A549 (cell line): ENCODE measurements around the gene SLU7. TPM values are rescaled to one million over a fixed set of nuclear protein-coding genes. Genes with fewer than 3 reads are reported as not detected.

Experiments used
- ATAC-seq, 2 experiments: fragments of 200-7000 bp in 1 of 2; fragments of >200 bp in 1 of 2; cut with Nextera tagmentation in 1 of 2; cut with Tn5 transposase in 1 of 2; 3 replicates each; pipeline versions ENCODE4 v1.8.0 to v1.9.1; 2018 to 2020; ENCODE audit warnings: mild to moderate bottlenecking in 1 of 2, moderate library complexity in 1 of 2
- CTCF ChIA-PET: fragments of 300-600 bp; sonication (Branson Sonifier 250); formaldehyde crosslinking; extraction: SDS; loops from one replicate; lab custom pipeline; 2021; ENCODE audit warnings: antibody characterized with exemption, inconsistent platforms; lab: Yijun Ruan, JAX
- POLR2A ChIA-PET: fragments of 350-600 bp; formaldehyde crosslinking; extraction: SDS; loops from one replicate; lab custom pipeline; 2021; ENCODE audit warnings: antibody characterized with exemption, inconsistent platforms; lab: Yijun Ruan, JAX
- DNase-seq, 2 experiments: peaks; one replicate each; pipeline versions ENCODE4 v3.0.0 to v3.0.0-alpha.2; 2011 to 2016; ENCODE audit warnings: low read depth in 1 of 2, low spot score in 1 of 2
- FAIRE-seq: peaks from 2 replicates; lab custom pipeline; 2011; peaks lifted over from hg19 to GRCh38; lab: Jason Lieb, UNC
- H3K27ac ChIP-seq, 2 experiments: fragments of >200 bp; sonication (Bioruptor Twin); formaldehyde crosslinking; 3 replicates each; pipeline ENCODE4 v1.5.1; 2016 to 2017
- H3K4me1 ChIP-seq: fragments of >200 bp; sonication (Bioruptor Twin); formaldehyde crosslinking; 3 replicates; pipeline ENCODE4 v1.6.1; 2016
- H3K4me2 ChIP-seq: fragments of >200 bp; sonication (Bioruptor Twin); formaldehyde crosslinking; 3 replicates; pipeline ENCODE4 v1.6.1; 2016
- H3K4me3 ChIP-seq: fragments of >200 bp; sonication (Bioruptor Twin); formaldehyde crosslinking; 3 replicates; pipeline ENCODE4 v1.5.1; 2016
- H3K9me3 ChIP-seq: fragments of >200 bp; sonication (Bioruptor Twin); formaldehyde crosslinking; 3 replicates; pipeline ENCODE4 v1.6.1; 2016
- CHD2 ChIP-seq: fragments of 150-350 bp; IDR thresholded peaks from 2 replicates; pipeline ENCODE4 v1.6.1; 2014; ENCODE audit warnings: low read length; ENCODE audit not compliant: partially characterized antibody
- EHF ChIP-seq: fragments of 250-450 bp; sonication (Bioruptor Pico); IDR thresholded peaks from 2 replicates; pipeline ENCODE4 v1.5.0; 2020; ENCODE audit warnings: mild to moderate bottlenecking
- EP300 ChIP-seq, 2 experiments: fragments of >200 bp; sonication (Bioruptor Twin); formaldehyde crosslinking; IDR thresholded peaks; 2 replicates in 1 of 2; 3 replicates in 1 of 2; pipeline ENCODE4 v1.6.1; 2016 to 2017
- ESRRA ChIP-seq: fragments of 150-350 bp; IDR thresholded peaks from 2 replicates; pipeline ENCODE4 v1.6.1; 2014; ENCODE audit warnings: mild to moderate bottlenecking, low read length, borderline replicate concordance
- FOSB ChIP-seq: fragments of 250-450 bp; sonication (Bioruptor Pico); IDR thresholded peaks from 2 replicates; pipeline ENCODE4 v1.5.0; 2020; ENCODE audit warnings: mild to moderate bottlenecking, moderate library complexity
- FOSL2 ChIP-seq, 2 experiments: fragments of 450-650 bp in 1 of 2; fragments of >200 bp in 1 of 2; sonication (Bioruptor Twin) in 1 of 2; formaldehyde crosslinking; IDR thresholded peaks; 2 replicates each; pipeline versions ENCODE4 v1.5.0 to v1.6.1; 2016 to 2020; ENCODE audit warnings: mild to moderate bottlenecking in 1 of 2, moderate library complexity in 1 of 2
- GATA3 ChIP-seq: IDR thresholded peaks from 2 replicates; pipeline ENCODE4 v1.6.1; 2012; ENCODE audit warnings: borderline replicate concordance
- HEYL ChIP-seq: fragments of 250-450 bp; sonication (Bioruptor Pico); IDR thresholded peaks from 2 replicates; pipeline ENCODE4 v1.8.0; 2021; ENCODE audit warnings: mild to moderate bottlenecking, moderate library complexity
- HOXA7 ChIP-seq: fragments of 250-450 bp; sonication (Bioruptor Pico); IDR thresholded peaks from 2 replicates; pipeline ENCODE4 v1.5.0; 2020; ENCODE audit warnings: mild to moderate bottlenecking, moderate library complexity
- HOXB5 ChIP-seq: fragments of 250-450 bp; sonication (Bioruptor Pico); IDR thresholded peaks from 2 replicates; pipeline ENCODE4 v1.5.0; 2020; ENCODE audit warnings: mild to moderate bottlenecking, moderate library complexity
- KDM5A ChIP-seq: fragments of 200-600 bp; sonication (generic); IDR thresholded peaks from 2 replicates; pipeline ENCODE4 v1.6.1; 2016; ENCODE audit warnings: antibody characterized with exemption, mild to moderate bottlenecking
- MAFK ChIP-seq: fragments of 450-650 bp; IDR thresholded peaks from 2 replicates; pipeline ENCODE4 v1.6.1; 2014; ENCODE audit not compliant: partially characterized antibody
- MAZ ChIP-seq: fragments of 150-350 bp; IDR thresholded peaks from 2 replicates; pipeline ENCODE4 v1.6.1; 2014; ENCODE audit warnings: antibody characterized with exemption, low read depth, low read length, borderline replicate concordance
- MYC ChIP-seq: IDR thresholded peaks from 2 replicates; pipeline ENCODE4 v1.6.1; 2012; ENCODE audit warnings: mild to moderate bottlenecking, inconsistent platforms, low read length, improper control_type of control experiment, borderline replicate concordance
- NFE2L2 ChIP-seq: fragments of 150-350 bp; conservative IDR thresholded peaks from 2 replicates; pipeline ENCODE4 v1.6.1; 2014; ENCODE audit warnings: low read length
- NR3C1 ChIP-seq: fragments of >200 bp; sonication (Bioruptor Twin); formaldehyde crosslinking; IDR thresholded peaks from 3 replicates; pipeline ENCODE4 v1.6.1; 2017
- POLR2AphosphoS2 ChIP-seq: conservative IDR thresholded peaks from 2 replicates; pipeline ENCODE4 v1.6.1; 2012; ENCODE audit warnings: low read length, improper control_type of control experiment, inconsistent platforms
- RCOR1 ChIP-seq: fragments of 150-350 bp; IDR thresholded peaks from 2 replicates; pipeline ENCODE4 v1.6.1; 2014; ENCODE audit warnings: antibody characterized with exemption, low read length, low read depth
- SMC3 ChIP-seq: fragments of >200 bp; sonication (Bioruptor Twin); formaldehyde crosslinking; IDR thresholded peaks from 3 replicates; pipeline ENCODE4 v1.6.1; 2018; ENCODE audit warnings: inconsistent platforms
- SREBF2 ChIP-seq: fragments of 450-650 bp; IDR thresholded peaks from 2 replicates; pipeline ENCODE4 v1.6.1; 2014; ENCODE audit warnings: mild to moderate bottlenecking, moderate library complexity
- TFCP2L1 ChIP-seq: fragments of 250-450 bp; sonication (Bioruptor Pico); IDR thresholded peaks from 2 replicates; pipeline ENCODE4 v1.5.0; 2021; ENCODE audit warnings: mild to moderate bottlenecking
- WGBS: methylation state at CpG from one replicate; pipeline ENCODE4 v1.1.6; 2017; ENCODE audit errors: missing lambda C conversion rate; 5-methylcytosine and 5-hydroxymethylcytosine counted together
- polyA plus RNA-seq, 4 experiments: library from polyadenylated mRNA; depleted of rRNA in 3 of 4; stranded (reverse); fragments of >200 nt; fragmentation: RNase III in 1 of 4; extraction: RNeasy Plus Mini Kit Qiagen cat#74134 plus additional on column Dnase treatment in 1 of 4; gene quantifications; 2 replicates in 3 of 4; 3 replicates in 1 of 4; pipeline ENCODE4 v1.2.3, GENCODE V29; 2011 to 2017
- TF ChIP-seq, protein P1 (sequence below): IDR thresholded peaks from 2 replicates; pipeline ENCODE4 v1.6.1; 2012
- TF ChIP-seq, protein P2 (sequence below): fragments of >200 bp; sonication (Bioruptor Twin); formaldehyde crosslinking; IDR thresholded peaks from 3 replicates; pipeline ENCODE4 v1.5.1; 2016
- TF ChIP-seq, protein P3 (sequence below): fragments of >200 bp; sonication (Bioruptor Twin); formaldehyde crosslinking; IDR thresholded peaks from 2 replicates; pipeline ENCODE4 v1.6.1; 2016
- TF ChIP-seq, protein P4 (sequence below): fragments of 150-350 bp; IDR thresholded peaks from 2 replicates; pipeline ENCODE4 v1.6.1; 2014; ENCODE audit warnings: low read depth, mild to moderate bottlenecking, low read length

The SLU7 gene
- polyA plus RNA-seq, 2 of the 4 experiments (the other 2 are of a cell fraction): 67.0 to 75.5 TPM

DNA sequence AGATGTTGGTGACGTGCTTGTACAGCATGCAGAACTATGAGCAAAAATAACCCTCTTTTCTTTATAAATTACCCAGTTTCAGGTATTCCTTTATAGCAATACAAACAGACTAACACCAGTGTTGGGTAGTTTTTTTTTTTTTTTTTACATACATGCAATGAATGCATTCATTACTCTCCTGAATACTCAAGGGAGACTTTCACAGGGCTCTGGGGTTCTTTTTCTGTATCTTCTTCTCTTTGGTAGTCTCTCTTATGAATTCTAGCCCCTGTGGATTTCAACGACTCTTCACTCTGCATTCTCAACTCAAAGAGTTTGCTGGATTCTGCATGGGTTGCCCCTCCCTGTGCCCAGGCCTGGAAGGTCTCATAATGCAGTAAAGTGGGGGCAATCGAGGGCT is 30.6 kb upstream of the SLU7 start (continued):
- TF ChIP-seq MAZ (no peak), CHD2 (no peak), EHF (CRISPR knock-in tag) (no peak), HOXB5 (CRISPR knock-in tag) (no peak)

DNA sequence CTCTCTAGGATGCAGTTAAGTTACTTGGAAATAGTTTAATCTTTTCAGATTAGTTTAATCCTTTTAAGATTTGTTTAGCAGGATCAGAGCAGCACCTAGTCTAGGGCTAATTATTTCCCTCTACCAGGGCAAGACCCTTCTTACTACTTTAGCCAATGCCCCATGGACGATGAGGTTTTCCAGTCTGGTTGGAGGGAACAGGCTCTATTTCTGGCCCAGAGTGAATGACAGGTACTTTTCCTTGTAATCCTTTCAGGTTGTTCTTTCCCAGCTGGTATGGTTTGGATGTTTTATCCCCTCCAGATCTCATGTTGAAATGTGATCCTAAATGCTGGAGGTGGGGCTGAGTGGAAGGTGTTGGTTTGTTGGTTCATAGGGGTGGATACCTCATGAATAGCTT is 30.0 kb upstream of the SLU7 start:
- Histone ChIP-seq H3K4me2 (no peak overlapping the region), H3K4me1 (no peaks in the 10 kb centered on the region), H3K4me3 (no peak overlapping the region), H3K27ac (no peak overlapping the region), H3K9me3 (no peaks in the 10 kb centered on the region)
- CTCF ChIA-PET: interaction anchor here (0.6 to 3.7 kb wide), 3 partner anchors 8 to 12 kb away, joined by 3 to 20 read pairs (median 4); no protein-coding TSS in a partner anchor
- WGBS: 24% methylated on average over 1 of the region's 1 CpG
- TF ChIP-seq KDM5A: no peak
- TF ChIP-seq POLR2AphosphoS2: no peak
- no peak for TF ChIP-seq SREBF2
- no peak for TF ChIP-seq HOXA7 (CRISPR knock-in tag)
- no peak for TF ChIP-seq RCOR1
- no peak for TF ChIP-seq EP300 (IDR thresholded peaks at IDR 0.05)
- FAIRE-seq: no peak
- POLR2A ChIA-PET: no interaction called here
- no peak for ATAC-seq
- DNase-seq: no peak

DNA sequence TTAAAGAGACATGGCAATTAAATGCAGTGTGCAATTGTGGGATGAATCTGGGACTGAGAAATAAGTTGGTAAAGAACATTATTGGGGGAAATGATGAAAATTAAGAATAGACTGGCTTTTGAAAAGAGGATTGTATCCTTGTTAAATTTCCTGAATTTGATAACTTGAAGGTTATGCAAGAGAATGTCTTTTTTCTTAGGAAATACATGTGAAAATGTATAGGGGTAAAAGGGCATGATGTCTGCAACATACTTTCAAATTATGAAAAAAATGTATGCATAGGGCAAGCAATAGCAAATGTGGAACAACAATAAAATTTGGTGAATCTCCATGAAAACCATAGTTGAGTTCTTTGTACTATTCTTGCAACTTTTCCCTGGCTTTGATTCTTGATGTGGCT is 26.9 kb upstream of the SLU7 start:
- POLR2A ChIA-PET: no interaction called here
- CTCF ChIA-PET: interaction anchor here (0.7 kb wide), 1 partner anchor 557 kb away, joined by 4 read pairs; no protein-coding TSS in a partner anchor
- Histone ChIP-seq H3K4me3 (no peak overlapping the region), H3K4me2 (no peak overlapping the region), H3K9me3 (no peaks in the 10 kb centered on the region), H3K4me1 (no peaks in the 10 kb centered on the region), H3K27ac (no peak overlapping the region)
- DNase-seq: no peak
- FAIRE-seq: peak; percentile 36
- ATAC-seq: no peak
- no peak for TF ChIP-seq KDM5A
- no peak for TF ChIP-seq SREBF2
- no peak for TF ChIP-seq ESRRA
- no peak for TF ChIP-seq NR3C1
- TF ChIP-seq, protein P1, sequence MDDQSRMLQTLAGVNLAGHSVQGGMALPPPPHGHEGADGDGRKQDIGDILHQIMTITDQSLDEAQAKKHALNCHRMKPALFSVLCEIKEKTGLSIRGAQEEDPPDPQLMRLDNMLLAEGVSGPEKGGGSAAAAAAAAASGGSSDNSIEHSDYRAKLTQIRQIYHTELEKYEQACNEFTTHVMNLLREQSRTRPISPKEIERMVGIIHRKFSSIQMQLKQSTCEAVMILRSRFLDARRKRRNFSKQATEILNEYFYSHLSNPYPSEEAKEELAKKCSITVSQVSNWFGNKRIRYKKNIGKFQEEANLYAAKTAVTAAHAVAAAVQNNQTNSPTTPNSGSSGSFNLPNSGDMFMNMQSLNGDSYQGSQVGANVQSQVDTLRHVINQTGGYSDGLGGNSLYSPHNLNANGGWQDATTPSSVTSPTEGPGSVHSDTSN: no peak

DNA sequence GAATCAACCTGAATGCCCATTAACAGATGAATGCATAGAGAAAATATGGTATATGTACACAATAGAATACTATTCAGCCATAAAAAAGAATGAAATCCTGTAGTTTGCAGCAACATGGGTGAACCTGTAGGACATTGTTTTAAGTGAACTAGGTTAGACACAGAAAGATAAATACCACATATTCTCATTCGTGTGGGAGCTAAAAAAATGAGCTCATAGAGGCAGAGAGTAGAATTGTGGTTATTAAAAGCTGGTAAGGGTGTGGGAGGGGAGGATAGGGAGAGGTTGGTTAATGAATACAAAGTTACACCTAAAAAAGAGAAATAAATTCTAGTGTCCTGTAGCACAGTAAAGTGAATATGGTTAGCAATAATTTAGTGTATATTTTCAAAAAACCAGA is 26.3 kb upstream of the SLU7 start:
- H3K27ac ChIP-seq: no peak overlapping the region
- FAIRE-seq: no peak
- H3K4me3 ChIP-seq: no peak overlapping the region
- no peak for TF ChIP-seq MAFK
- no peak for TF ChIP-seq ESRRA
- TF ChIP-seq KDM5A: no peak
- no peak for TF ChIP-seq POLR2AphosphoS2
- TF ChIP-seq, protein P2, sequence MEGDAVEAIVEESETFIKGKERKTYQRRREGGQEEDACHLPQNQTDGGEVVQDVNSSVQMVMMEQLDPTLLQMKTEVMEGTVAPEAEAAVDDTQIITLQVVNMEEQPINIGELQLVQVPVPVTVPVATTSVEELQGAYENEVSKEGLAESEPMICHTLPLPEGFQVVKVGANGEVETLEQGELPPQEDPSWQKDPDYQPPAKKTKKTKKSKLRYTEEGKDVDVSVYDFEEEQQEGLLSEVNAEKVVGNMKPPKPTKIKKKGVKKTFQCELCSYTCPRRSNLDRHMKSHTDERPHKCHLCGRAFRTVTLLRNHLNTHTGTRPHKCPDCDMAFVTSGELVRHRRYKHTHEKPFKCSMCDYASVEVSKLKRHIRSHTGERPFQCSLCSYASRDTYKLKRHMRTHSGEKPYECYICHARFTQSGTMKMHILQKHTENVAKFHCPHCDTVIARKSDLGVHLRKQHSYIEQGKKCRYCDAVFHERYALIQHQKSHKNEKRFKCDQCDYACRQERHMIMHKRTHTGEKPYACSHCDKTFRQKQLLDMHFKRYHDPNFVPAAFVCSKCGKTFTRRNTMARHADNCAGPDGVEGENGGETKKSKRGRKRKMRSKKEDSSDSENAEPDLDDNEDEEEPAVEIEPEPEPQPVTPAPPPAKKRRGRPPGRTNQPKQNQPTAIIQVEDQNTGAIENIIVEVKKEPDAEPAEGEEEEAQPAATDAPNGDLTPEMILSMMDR: no peak
- no peak for TF ChIP-seq EP300 (IDR thresholded peaks at IDR 0.05)
- no peak for TF ChIP-seq NFE2L2
- no peak for TF ChIP-seq MYC
- TF ChIP-seq NR3C1: no peak
- TF ChIP-seq MAZ: no peak
- TF ChIP-seq, protein P1: no peak
- TF ChIP-seq FOSL2 (IDR thresholded peaks at IDR 0.05): no peak
- TF ChIP-seq FOSL2 (CRISPR knock-in tag; IDR thresholded peaks at IDR 0.05): no peak
- TF ChIP-seq, protein P3, sequence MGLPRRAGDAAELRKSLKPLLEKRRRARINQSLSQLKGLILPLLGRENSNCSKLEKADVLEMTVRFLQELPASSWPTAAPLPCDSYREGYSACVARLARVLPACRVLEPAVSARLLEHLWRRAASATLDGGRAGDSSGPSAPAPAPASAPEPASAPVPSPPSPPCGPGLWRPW: no peak
- TF ChIP-seq HEYL (CRISPR knock-in tag): no peak
- TF ChIP-seq FOSB (CRISPR knock-in tag): no peak
- TF ChIP-seq RCOR1: no peak
- TF ChIP-seq SMC3: no peak
- no peak for TF ChIP-seq TFCP2L1 (CRISPR knock-in tag)
- TF ChIP-seq, protein P4, sequence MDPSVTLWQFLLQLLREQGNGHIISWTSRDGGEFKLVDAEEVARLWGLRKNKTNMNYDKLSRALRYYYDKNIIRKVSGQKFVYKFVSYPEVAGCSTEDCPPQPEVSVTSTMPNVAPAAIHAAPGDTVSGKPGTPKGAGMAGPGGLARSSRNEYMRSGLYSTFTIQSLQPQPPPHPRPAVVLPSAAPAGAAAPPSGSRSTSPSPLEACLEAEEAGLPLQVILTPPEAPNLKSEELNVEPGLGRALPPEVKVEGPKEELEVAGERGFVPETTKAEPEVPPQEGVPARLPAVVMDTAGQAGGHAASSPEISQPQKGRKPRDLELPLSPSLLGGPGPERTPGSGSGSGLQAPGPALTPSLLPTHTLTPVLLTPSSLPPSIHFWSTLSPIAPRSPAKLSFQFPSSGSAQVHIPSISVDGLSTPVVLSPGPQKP: no peak
- TF ChIP-seq GATA3: no peak
- TF ChIP-seq, all 56 proteins: peak for 0
- DNase-seq (no peak), ATAC-seq (no peak)
- Histone ChIP-seq H3K9me3 (no peaks in the 10 kb centered on the region), H3K4me1 (no peaks in the 10 kb centered on the region), H3K4me2 (no peak overlapping the region)
- WGBS: 3% methylated on average over 1 of the region's 1 CpG
- ChIA-PET CTCF (no interaction called here), POLR2A (no interaction called here)
